Endothelial cell of umbilical vein (primary cell): ENCODE results near the gene MICALL2.

Source experiments
- GATA2 ChIP-seq: IDR thresholded peaks from 2 replicates; pipeline ENCODE4 v1.7.0; 2011; ENCODE audit warnings: low read depth, mild to moderate bottlenecking, moderate library complexity, mixed read lengths, low read length; ENCODE audit not compliant: insufficient read length, insufficient read depth
- POLR2A ChIP-seq: IDR thresholded peaks from 2 replicates; pipeline ENCODE4 v1.6.1; 2012; ENCODE audit warnings: low read depth, mild to moderate bottlenecking, control low read depth, low read length
- POLR2AphosphoS5 ChIP-seq: IDR thresholded peaks from 2 replicates; pipeline ENCODE4 v1.6.1; 2012; ENCODE audit warnings: low read depth, mild to moderate bottlenecking, control low read depth, low read length, moderate library complexity; ENCODE audit not compliant: insufficient read depth
- TF ChIP-seq, protein P1 (sequence below), 2 donors: IDR thresholded peaks; 1 replicate in 1 of 2; 2 replicates in 1 of 2; pipeline ENCODE4 v1.5.1; 2011; ENCODE audit warnings: low read length in 2 of 2, mild to moderate bottlenecking in 2 of 2, moderate library complexity in 2 of 2, control low read depth in 1 of 2, inconsistent platforms in 1 of 2, low read depth in 1 of 2; ENCODE audit not compliant: insufficient read depth in 1 of 2; ENCODE audit errors: extremely low read depth in 1 of 2
- TF ChIP-seq, protein P2 (sequence below): IDR thresholded peaks from 2 replicates; pipeline ENCODE4 v1.6.1; 2011; ENCODE audit not compliant: insufficient read depth, insufficient read length

DNA sequence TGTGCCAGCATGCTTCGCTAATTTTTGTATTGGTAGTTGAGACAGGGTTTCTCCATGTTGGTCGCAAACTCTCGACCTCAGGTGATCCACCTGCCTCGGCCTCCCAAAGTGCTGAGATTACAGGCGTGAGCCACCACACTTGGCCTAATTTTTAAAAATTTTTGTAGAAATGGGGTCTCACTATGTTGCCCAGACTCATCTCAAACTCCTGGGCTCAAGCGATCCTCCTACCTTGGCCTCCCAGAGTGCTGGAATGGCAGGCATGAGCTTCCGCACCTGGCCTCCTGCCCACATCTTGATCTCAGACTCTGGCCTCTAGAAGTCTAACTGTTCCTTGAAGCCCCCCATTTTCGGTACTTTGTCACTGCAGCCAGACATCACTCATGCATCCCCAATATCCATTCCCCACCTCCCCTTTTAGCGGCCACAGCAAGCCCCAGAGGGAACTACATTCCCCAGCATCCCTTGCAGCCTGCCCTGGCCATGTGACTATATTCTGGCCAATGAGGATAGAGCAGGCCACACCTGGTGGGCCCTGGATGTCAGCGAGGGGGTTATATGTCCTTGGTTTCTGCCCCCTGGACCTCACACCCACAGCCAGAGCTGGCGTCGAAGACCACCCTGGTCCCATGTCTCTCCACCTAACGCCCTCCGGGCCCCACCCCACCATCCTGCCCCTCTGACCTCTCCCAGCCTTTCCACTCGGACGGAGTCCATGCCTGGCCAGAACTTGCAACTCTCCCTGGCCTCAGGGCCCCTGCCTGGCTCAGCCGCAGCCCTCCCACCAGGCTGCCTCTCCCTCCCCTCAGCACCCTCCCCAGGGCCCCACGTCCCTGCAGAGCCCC, 33.8 kb downstream of the MICALL2 start:
- no peak for TF ChIP-seq GATA2
- no peak for TF ChIP-seq POLR2A
- TF ChIP-seq, protein P1, sequence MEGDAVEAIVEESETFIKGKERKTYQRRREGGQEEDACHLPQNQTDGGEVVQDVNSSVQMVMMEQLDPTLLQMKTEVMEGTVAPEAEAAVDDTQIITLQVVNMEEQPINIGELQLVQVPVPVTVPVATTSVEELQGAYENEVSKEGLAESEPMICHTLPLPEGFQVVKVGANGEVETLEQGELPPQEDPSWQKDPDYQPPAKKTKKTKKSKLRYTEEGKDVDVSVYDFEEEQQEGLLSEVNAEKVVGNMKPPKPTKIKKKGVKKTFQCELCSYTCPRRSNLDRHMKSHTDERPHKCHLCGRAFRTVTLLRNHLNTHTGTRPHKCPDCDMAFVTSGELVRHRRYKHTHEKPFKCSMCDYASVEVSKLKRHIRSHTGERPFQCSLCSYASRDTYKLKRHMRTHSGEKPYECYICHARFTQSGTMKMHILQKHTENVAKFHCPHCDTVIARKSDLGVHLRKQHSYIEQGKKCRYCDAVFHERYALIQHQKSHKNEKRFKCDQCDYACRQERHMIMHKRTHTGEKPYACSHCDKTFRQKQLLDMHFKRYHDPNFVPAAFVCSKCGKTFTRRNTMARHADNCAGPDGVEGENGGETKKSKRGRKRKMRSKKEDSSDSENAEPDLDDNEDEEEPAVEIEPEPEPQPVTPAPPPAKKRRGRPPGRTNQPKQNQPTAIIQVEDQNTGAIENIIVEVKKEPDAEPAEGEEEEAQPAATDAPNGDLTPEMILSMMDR (IDR thresholded peaks at IDR 0.05; ENCODE audit: extremely low read depth in 1 of 2, insufficient read depth in 1 of 2, low read depth in 1 of 2, low read length in 2 of 2): no peak
- TF ChIP-seq POLR2AphosphoS5: no peak
- TF ChIP-seq, protein P2, sequence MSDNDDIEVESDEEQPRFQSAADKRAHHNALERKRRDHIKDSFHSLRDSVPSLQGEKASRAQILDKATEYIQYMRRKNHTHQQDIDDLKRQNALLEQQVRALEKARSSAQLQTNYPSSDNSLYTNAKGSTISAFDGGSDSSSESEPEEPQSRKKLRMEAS: peak; percentile 59
